D721Med (cell line): ENCODE data around the gene PSMB10.

Experiments used
- DNase-seq: peaks from one replicate; pipeline ENCODE4 v3.0.0; 2011; ENCODE audit warnings: low spot score; ENCODE audit not compliant: insufficient read length
- FAIRE-seq: peaks from 2 replicates; lab custom pipeline; 2011; peaks lifted over from hg19 to GRCh38; lab: Jason Lieb, UNC
- TF ChIP-seq, protein P1 (sequence below): IDR thresholded peaks from 2 replicates; pipeline ENCODE4 v1.5.1; 2012; ENCODE audit warnings: mild to moderate bottlenecking, control low read depth; ENCODE audit not compliant: insufficient read depth; ENCODE audit errors: missing control alignments

Gene PSMB10

DNA sequence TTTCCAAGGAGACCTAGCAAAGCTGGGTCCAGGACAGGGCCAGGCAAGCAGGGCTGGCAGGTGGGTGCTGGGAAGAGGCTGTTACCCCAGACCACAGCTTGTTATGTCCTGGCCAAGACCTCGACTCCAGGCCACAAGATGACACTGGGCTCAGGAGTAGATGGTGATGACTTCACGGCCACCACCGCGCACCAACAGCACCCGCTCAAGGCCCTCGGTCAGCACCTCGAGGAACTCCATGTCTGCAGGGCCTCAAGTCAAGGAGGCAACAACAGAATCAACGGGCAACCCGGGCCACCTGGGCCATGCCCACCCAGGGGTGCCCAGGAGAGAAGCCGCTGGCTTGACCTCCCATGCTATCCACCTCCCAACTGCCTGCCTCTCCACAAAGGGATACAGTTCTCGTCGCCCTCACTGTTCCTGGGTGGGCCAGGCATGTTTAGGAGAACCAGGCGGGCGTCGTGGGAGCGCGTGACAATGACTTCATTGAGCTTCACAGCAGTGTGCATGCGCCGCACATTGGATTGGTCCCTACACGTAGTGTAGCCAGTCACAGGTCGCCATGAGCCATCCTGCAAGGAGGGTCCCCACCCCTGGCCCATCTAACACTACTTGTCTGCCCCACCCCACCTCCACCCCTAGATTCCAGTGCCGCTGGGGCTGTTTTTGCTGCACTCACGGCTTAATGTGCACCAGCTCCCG lies 8.2 kb upstream of the PSMB10 start:
- TF ChIP-seq, protein P1, sequence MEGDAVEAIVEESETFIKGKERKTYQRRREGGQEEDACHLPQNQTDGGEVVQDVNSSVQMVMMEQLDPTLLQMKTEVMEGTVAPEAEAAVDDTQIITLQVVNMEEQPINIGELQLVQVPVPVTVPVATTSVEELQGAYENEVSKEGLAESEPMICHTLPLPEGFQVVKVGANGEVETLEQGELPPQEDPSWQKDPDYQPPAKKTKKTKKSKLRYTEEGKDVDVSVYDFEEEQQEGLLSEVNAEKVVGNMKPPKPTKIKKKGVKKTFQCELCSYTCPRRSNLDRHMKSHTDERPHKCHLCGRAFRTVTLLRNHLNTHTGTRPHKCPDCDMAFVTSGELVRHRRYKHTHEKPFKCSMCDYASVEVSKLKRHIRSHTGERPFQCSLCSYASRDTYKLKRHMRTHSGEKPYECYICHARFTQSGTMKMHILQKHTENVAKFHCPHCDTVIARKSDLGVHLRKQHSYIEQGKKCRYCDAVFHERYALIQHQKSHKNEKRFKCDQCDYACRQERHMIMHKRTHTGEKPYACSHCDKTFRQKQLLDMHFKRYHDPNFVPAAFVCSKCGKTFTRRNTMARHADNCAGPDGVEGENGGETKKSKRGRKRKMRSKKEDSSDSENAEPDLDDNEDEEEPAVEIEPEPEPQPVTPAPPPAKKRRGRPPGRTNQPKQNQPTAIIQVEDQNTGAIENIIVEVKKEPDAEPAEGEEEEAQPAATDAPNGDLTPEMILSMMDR: no peak
- no peak for FAIRE-seq
- no peak for DNase-seq

DNA sequence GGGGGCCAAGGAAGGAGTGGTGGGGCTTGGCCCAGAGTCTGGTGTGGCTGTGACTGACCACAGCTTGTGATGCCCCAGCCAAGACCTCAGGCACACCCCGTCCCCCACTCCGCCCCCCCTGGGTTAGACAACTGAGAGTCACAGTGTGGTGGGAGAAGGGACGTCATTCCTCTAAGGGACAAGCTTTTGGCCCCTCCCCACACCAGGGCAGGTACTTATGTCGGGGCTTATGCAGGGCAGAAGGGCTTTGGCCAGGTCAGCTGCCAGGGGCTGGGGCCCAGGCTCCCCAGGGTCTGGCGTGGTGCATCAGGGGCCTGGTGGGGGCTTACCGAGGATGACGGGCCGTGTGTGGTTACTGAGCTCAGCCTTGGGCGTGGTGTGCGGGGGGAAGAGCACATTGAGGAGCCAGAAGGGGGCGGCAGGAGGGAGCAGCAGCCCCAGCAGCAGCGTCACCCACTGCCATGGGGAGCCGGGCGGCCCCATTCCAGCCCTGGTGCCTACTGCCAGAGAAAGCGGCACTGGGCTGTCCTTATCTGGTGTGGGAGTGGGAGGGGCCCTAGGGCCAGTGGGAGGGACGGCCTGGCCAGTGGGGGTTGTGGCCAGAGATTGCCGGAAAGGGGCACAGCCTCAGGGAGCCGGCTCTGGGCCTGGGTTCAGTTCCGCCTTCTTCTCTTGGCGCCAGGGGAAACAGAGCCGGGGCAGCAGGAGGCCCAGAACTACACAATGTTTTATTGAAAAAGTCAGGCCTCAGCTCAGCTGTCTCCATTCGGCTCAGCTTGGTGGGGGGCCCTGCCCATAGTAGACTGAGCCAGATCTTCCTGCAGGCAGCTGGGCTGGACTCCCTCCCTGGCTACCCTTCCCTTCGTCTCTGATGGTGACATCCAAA lies 7.2 kb upstream of the PSMB10 start, which contains the start of gene LCAT:
TSS of gene LCAT (minus strand) at position 502 of the 886 bp plus-strand sequence. CDS start at position 483, 19 bp downstream.
- no peak for FAIRE-seq
- TF ChIP-seq, protein P1: no peak
- no peak for DNase-seq

DNA sequence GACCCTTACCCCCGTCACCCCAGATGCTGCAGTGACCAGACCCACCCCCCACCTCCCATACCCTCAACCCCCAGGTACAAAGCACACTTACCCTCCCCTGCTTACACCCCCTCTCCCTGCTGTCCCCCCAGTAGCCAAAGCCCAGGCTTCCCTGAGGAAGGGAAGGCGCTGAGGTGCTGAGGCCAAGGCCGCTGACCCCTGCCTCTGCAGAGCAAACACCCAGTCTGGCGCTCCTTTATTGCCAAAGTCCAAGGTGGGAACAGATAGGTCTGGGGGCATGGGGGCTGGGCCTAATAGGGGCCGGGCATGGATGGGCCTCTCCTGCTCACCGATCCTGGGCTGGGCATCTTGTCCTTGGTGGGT lies 6.6 kb upstream of the PSMB10 start:
- TF ChIP-seq, protein P1: no peak
- DNase-seq (no peak), FAIRE-seq (no peak)

DNA sequence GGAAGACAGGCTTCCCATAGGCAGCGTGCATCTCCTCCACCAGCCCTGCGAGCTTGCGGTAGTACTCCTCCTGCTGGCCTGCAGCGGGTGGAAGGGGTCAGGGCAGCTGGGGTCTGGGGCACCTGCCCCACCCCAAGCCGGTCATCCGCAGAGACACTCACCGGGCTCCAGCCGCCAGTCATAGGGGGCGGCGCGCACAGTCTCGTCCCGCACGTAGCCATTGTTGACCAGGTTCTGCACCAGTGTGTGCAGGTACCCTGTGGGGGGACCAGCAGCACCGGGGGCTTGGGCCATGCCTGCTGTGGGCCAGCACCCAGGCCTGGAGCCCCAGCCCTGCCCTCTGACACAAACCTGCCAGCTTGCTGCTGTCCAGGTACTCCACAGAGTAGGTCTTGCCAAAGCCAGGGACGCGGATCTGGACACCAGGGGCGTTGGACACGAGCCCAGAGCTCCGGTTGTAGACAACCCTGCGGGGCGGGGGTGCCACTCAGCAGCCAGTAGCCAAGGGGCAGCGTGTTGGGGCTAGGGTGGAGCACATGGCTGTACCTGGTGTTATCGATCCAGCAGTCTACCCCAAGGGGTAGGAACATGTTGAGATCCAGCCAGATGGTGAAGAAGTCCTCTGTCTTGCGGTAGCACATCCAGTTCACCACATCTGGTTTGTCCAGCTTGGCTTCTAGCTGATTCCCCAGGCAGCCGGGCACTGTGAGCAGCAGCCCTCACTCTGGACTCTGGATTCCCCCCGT lies 6.0 kb upstream of the PSMB10 start:
- DNase-seq (no peak), FAIRE-seq (no peak)
- TF ChIP-seq, protein P1: no peak

DNA sequence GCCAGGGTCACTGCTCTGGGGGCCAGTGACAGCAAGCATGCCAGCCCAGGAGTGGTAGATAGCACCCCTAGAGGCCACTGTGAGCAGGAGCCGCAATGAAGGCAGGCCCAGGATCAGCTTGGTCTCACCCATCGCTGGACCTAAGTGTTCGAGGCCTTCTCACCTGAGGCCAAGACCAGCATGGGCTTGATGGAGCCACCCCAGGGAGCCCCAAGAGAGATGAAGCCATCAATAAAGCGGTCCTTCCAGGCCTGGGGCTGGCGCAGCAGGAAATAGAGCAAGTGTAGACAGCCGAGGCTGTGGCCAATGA lies 5.5 kb upstream of the PSMB10 start:
- TF ChIP-seq, protein P1: peak; percentile 58
- FAIRE-seq (no peak), DNase-seq (no peak)

DNA sequence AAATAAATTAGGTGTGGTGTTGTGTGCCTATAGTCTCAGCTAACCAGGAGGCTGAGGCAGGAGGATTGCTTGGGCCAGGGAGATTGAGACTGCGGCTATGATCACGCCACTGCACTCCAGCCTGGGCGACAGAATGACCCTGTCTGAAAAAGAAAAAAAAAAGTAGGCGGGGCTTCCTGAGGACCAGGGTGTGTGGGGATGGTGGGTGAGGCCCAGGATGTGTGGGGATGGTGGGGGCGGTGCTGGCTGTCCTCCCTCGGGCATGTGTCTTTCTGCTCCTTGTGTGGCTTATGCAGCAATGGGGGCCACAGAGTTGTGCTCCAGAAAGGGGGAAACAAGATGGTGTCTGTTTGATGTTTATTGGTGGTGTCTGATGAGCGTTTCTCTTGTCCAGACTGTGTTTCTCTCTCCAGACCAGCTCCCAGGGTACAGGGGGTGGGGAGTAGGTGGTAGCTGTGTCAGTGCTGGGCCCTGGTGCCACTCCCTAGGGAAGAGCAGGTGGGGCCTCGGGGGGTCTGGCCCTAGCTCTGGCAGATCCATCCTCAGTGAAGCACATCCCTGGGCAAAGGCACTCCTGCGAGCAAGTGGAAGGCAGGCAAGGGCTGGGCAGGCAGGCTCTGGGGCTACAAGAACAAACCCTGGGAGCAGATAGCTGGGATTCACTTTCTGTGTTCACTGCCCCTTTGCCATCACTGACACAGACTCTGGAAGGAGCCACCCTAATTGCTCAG lies 5.0 kb upstream of the PSMB10 start:
- DNase-seq (no peak), FAIRE-seq (no peak)
- TF ChIP-seq, protein P1: no peak
